NOMO-1 (cell line): ENCODE data around the gene MOG.
"Not testable (repeated sequence)": the region's sequence is repeated elsewhere in the genome, so short reads cannot be mapped to it uniquely, and the experiment has no call there.

Source experiments
- DNase-seq, 2 experiments: peaks; one replicate each; lab custom pipeline; 2025; ENCODE audit not compliant: unreplicated experiment in 2 of 2; lab: John Stamatoyannopoulos, UW

The MOG gene

GRCh38 chr6:29637247-29637646 lies 19.6 kb upstream of the MOG start:
- no peak for DNase-seq

GRCh38 chr6:29641430-29642148 lies 15.3 kb upstream of the MOG start:
- peak; percentile 12 to 14 for DNase-seq

GRCh38 chr6:29647927-29648642 lies 8.8 kb upstream of the MOG start:
- peak; percentile 4 to 29 for DNase-seq

GRCh38 chr6:29649701-29650673 lies 6.9 kb upstream of the MOG start:
- DNase-seq = peak; percentile 95 to 97

- DNase-seq = peak in 1 of 2 experiments; percentile 37
Observed at GRCh38 chr6:29651413-29652197, 5.3 kb upstream of the MOG start.

GRCh38 chr6:29652198-29652584 lies 4.7 kb upstream of the MOG start:
- DNase-seq = no peak

GRCh38 chr6:29653452-29654038 lies 3.3 kb upstream of the MOG start:
- DNase-seq = peak; percentile 24 to 71

GRCh38 chr6:29655658-29656057 lies 1.2 kb upstream of the MOG start:
- DNase-seq = no peak

- no peak for DNase-seq
Observed at GRCh38 chr6:29656157-29656556, 735 bp upstream of the MOG start.

- no peak for DNase-seq
Observed at GRCh38 chr6:29661071-29661470, 4.2 kb downstream of the MOG start.

- DNase-seq = not testable (repeated sequence)
Observed at GRCh38 chr6:29661502-29662141, 4.7 kb downstream of the MOG start.

GRCh38 chr6:29663300-29664042 lies 6.6 kb downstream of the MOG start:
- DNase-seq = no peak

GRCh38 chr6:29665942-29666825 lies 9.3 kb downstream of the MOG start:
- DNase-seq = peak in 1 of 2 experiments; percentile 6

- no peak for DNase-seq
Observed at GRCh38 chr6:29666826-29667130, 9.9 kb downstream of the MOG start.

- DNase-seq = no peak
Observed at GRCh38 chr6:29667158-29667557, 10.3 kb downstream of the MOG start.

- DNase-seq = no peak
Observed at GRCh38 chr6:29671026-29671425, 14.1 kb downstream of the MOG start.

- not testable (repeated sequence) for DNase-seq
Observed at GRCh38 chr6:29672116-29672515, 15.2 kb downstream of the MOG start.

- no peak for DNase-seq
Observed at GRCh38 chr6:29673161-29673560, 16.3 kb downstream of the MOG start.
